HEK293 (cell line): ENCODE measurements around the gene CHN2.

ENCODE experiments used
- ATF2 ChIP-seq: fragments of 450-650 bp; formaldehyde crosslinking; IDR thresholded peaks from 2 replicates; pipeline ENCODE4 v1.5.1; 2016; ENCODE audit warnings: missing biosample characterization, missing genetic modification characterization, low read depth
- MZF1 ChIP-seq: fragments of 450-650 bp; formaldehyde crosslinking; IDR thresholded peaks from 2 replicates; pipeline ENCODE4 v1.5.1; 2017; ENCODE audit warnings: missing biosample characterization, missing genetic modification characterization, borderline replicate concordance
- ZBTB8A ChIP-seq: fragments of 450-650 bp; formaldehyde crosslinking; IDR thresholded peaks from 2 replicates; pipeline ENCODE4 v1.5.1; 2016; ENCODE audit warnings: missing biosample characterization, missing genetic modification characterization
- ZNF274 ChIP-seq, 2 experiments: fragments of 200-500 bp in 1 of 2; fragments of 450-650 bp in 1 of 2; sonication (Bioruptor generic) in 1 of 2; formaldehyde crosslinking in 1 of 2; IDR thresholded peaks; 2 replicates each; pipeline versions ENCODE4 v1.5.1 to v1.6.1; 2014 to 2016; ENCODE audit warnings: borderline replicate concordance in 1 of 2, inconsistent platforms in 1 of 2, low read length in 1 of 2, missing biosample characterization in 1 of 2, missing genetic modification characterization in 1 of 2
- ZNF362 ChIP-seq: fragments of 450-650 bp; formaldehyde crosslinking; IDR thresholded peaks from 2 replicates; pipeline ENCODE4 v1.5.1; 2016; ENCODE audit warnings: missing biosample characterization, missing genetic modification characterization
- ZNF548 ChIP-seq: fragments of 450-650 bp; formaldehyde crosslinking; IDR thresholded peaks from 2 replicates; pipeline ENCODE4 v1.5.1; 2016; ENCODE audit warnings: missing biosample characterization, missing genetic modification characterization
- ZSCAN18 ChIP-seq: fragments of 450-650 bp; formaldehyde crosslinking; IDR thresholded peaks from 2 replicates; pipeline ENCODE4 v1.5.1; 2016; ENCODE audit warnings: missing biosample characterization, missing genetic modification characterization
- TF ChIP-seq, protein P1 (sequence below): fragments of 450-650 bp; formaldehyde crosslinking; IDR thresholded peaks from 2 replicates; pipeline ENCODE4 v1.5.1; 2016; ENCODE audit warnings: missing biosample characterization, missing genetic modification characterization
- TF ChIP-seq, protein P2 (sequence below): fragments of 450-650 bp; formaldehyde crosslinking; IDR thresholded peaks from 2 replicates; pipeline ENCODE4 v1.5.1; 2016; ENCODE audit warnings: missing biosample characterization, missing genetic modification characterization

- TF ChIP-seq ZNF274 (IDR thresholded peaks at IDR 0.05; ENCODE audit: low read length) (no peak), ZNF274 (tag by site-specific recombination; IDR thresholded peaks at IDR 0.05; ENCODE audit: borderline replicate concordance) (no peak), ZSCAN18 (tag by site-specific recombination) (no peak), MZF1 (tag by site-specific recombination) (no peak), ZNF548 (tag by site-specific recombination) (no peak), ATF2 (tag by site-specific recombination) (no peak), ZBTB8A (tag by site-specific recombination) (no peak), ZNF362 (tag by site-specific recombination) (no peak)
- TF ChIP-seq, protein P1, sequence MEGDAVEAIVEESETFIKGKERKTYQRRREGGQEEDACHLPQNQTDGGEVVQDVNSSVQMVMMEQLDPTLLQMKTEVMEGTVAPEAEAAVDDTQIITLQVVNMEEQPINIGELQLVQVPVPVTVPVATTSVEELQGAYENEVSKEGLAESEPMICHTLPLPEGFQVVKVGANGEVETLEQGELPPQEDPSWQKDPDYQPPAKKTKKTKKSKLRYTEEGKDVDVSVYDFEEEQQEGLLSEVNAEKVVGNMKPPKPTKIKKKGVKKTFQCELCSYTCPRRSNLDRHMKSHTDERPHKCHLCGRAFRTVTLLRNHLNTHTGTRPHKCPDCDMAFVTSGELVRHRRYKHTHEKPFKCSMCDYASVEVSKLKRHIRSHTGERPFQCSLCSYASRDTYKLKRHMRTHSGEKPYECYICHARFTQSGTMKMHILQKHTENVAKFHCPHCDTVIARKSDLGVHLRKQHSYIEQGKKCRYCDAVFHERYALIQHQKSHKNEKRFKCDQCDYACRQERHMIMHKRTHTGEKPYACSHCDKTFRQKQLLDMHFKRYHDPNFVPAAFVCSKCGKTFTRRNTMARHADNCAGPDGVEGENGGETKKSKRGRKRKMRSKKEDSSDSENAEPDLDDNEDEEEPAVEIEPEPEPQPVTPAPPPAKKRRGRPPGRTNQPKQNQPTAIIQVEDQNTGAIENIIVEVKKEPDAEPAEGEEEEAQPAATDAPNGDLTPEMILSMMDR (tag by site-specific recombination), result no peak
- TF ChIP-seq, protein P2, sequence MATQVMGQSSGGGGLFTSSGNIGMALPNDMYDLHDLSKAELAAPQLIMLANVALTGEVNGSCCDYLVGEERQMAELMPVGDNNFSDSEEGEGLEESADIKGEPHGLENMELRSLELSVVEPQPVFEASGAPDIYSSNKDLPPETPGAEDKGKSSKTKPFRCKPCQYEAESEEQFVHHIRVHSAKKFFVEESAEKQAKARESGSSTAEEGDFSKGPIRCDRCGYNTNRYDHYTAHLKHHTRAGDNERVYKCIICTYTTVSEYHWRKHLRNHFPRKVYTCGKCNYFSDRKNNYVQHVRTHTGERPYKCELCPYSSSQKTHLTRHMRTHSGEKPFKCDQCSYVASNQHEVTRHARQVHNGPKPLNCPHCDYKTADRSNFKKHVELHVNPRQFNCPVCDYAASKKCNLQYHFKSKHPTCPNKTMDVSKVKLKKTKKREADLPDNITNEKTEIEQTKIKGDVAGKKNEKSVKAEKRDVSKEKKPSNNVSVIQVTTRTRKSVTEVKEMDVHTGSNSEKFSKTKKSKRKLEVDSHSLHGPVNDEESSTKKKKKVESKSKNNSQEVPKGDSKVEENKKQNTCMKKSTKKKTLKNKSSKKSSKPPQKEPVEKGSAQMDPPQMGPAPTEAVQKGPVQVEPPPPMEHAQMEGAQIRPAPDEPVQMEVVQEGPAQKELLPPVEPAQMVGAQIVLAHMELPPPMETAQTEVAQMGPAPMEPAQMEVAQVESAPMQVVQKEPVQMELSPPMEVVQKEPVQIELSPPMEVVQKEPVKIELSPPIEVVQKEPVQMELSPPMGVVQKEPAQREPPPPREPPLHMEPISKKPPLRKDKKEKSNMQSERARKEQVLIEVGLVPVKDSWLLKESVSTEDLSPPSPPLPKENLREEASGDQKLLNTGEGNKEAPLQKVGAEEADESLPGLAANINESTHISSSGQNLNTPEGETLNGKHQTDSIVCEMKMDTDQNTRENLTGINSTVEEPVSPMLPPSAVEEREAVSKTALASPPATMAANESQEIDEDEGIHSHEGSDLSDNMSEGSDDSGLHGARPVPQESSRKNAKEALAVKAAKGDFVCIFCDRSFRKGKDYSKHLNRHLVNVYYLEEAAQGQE (tag by site-specific recombination), result no peak
Measured at GRCh38 chr7:29269935-29270334, 75.4 kb downstream of the CHN2 start.
